ENCODE data around the gene GOLGA6L10. TPM values are rescaled to one million over a fixed set of nuclear protein-coding genes. Genes with fewer than 3 reads are reported as not detected.
"Not testable (repeated sequence)": the region's sequence is repeated elsewhere in the genome, so short reads cannot be mapped to it uniquely, and the experiment has no call there.

The GOLGA6L10 gene, protein sequence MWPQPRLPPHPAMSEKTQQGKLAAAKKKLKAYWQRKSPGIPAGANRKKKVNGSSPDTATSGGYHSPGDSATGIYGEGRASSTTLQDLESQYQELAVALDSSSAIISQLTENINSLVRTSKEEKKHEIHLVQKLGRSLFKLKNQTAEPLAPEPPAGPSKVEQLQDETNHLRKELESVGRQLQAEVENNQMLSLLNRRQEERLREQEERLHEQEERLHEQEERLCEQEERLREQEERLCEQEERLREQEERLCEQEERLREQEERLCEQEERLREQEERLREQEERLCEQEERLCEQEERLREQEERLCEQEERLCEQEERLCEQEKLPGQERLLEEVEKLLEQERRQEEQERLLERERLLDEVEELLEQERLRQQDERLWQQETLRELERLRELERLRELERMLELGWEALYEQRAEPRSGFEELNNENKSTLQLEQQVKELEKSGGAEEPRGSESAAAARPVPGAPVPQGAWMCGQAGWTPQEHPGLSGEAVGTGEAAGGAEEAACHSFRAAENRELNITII
- 1 to 10 TPM; 1.2 to 2.7 (median 1.8) TPM for total RNA-seq
- total RNA-seq (2013): 3.2 TPM

DNA sequence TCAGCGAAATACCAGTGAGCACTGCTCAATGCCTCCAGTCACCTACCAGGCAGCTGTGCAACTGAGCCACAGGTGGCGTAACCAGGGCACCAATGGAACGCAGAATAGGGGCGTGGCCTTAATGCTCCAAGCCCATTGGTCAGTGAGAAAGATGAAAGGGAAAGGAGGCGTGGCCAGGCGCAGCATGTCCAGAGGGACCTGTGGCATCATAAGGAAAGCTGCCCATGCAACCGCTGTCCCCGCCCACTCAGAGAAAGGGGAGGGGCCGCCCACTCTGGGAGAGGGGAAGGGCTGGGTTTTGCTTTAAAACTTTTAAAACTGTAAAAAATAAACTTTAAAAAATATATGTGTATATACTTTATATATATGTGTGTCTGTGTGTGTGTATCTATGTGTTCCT lies at the start of gene GOLGA6L10:
Gene GOLGA6L10, minus strand, starts transcription at position 101 of the 400 bp plus-strand sequence. Its CDS starts 100 bp downstream, at position 1.
- H3K27me3 ChIP-seq (ENCODE audit: control insufficient read depth, insufficient read depth, low read length); H3K36me3 ChIP-seq (ENCODE audit: control insufficient read depth, insufficient read depth, low read length); H3K4me1 ChIP-seq (ENCODE audit: control insufficient read depth, insufficient read depth, low read length); H3K9me3 ChIP-seq (ENCODE audit: control insufficient read depth, insufficient read depth, low read length); H3K4me1 Mint-ChIP-seq; H3K4me3 Mint-ChIP-seq; DNase-seq; H3K36me3 Mint-ChIP-seq; ATAC-seq; H3K4me3 ChIP-seq (ENCODE audit: low read length); H3K9me3 Mint-ChIP-seq; intact Hi-C loops (cut with micrococcal nuclease); H3K27me3 Mint-ChIP-seq (ENCODE audit: low read depth in 2 of 2); H3K27ac ChIP-seq (ENCODE audit: low read length); H3K27ac Mint-ChIP-seq: not testable (repeated sequence)
- no CpG with 5 or more reads among the region's 9 CpGs for WGBS (ENCODE audit: insufficient coverage)

DNA sequence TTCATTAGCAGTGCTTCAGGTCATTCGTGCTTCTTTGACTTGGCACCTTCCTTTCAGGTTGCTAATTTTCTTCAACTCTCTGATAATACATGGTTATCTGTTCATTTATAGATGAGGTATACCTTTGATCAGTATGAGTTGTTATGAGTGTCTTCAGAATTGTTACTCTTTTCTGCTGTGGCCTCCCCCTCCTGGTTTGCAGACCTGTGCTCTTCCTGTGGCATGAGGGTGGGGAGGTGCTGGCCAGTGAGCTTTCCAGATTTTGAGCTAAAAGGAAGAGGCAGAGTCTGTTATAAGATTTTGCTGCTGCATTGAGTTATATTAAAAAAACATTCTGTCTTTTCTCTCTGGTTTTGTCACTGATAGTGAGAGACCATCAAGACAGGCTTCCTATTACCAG lies 49.5 kb upstream of the GOLGA6L10 start:
- Mint-ChIP-seq H3K9me3 (no peaks in the 10 kb centered on the region), H3K4me3 (no peak overlapping the region), H3K36me3 (no peaks in the 10 kb centered on the region), H3K27ac (no peak overlapping the region), H3K27me3 (ENCODE audit: low read depth in 2 of 2) (no peaks in the 10 kb centered on the region), H3K4me1 (peaks cover 10 to 11% of the 10 kb centered on the region in 2 donors)
- ATAC-seq: no peak
- Histone ChIP-seq H3K9me3 (ENCODE audit: control insufficient read depth, insufficient read depth, low read length) (no peaks in the 10 kb centered on the region), H3K4me3 (ENCODE audit: low read length) (no peak overlapping the region), H3K4me1 (ENCODE audit: control insufficient read depth, insufficient read depth, low read length) (peaks cover 3% of the 10 kb centered on the region), H3K27ac (ENCODE audit: low read length) (no peak overlapping the region), H3K27me3 (ENCODE audit: control insufficient read depth, insufficient read depth, low read length) (no peaks in the 10 kb centered on the region), H3K36me3 (ENCODE audit: control insufficient read depth, insufficient read depth, low read length) (no peaks in the 10 kb centered on the region)
- TF ChIP-seq, protein P1, sequence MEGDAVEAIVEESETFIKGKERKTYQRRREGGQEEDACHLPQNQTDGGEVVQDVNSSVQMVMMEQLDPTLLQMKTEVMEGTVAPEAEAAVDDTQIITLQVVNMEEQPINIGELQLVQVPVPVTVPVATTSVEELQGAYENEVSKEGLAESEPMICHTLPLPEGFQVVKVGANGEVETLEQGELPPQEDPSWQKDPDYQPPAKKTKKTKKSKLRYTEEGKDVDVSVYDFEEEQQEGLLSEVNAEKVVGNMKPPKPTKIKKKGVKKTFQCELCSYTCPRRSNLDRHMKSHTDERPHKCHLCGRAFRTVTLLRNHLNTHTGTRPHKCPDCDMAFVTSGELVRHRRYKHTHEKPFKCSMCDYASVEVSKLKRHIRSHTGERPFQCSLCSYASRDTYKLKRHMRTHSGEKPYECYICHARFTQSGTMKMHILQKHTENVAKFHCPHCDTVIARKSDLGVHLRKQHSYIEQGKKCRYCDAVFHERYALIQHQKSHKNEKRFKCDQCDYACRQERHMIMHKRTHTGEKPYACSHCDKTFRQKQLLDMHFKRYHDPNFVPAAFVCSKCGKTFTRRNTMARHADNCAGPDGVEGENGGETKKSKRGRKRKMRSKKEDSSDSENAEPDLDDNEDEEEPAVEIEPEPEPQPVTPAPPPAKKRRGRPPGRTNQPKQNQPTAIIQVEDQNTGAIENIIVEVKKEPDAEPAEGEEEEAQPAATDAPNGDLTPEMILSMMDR (IDR thresholded peaks at IDR 0.05): no peak
- no peak for DNase-seq
- no CpG with 5 or more reads among the region's 1 CpG for WGBS (ENCODE audit: insufficient coverage)
- intact Hi-C loops (cut with micrococcal nuclease): no loop called here

DNA sequence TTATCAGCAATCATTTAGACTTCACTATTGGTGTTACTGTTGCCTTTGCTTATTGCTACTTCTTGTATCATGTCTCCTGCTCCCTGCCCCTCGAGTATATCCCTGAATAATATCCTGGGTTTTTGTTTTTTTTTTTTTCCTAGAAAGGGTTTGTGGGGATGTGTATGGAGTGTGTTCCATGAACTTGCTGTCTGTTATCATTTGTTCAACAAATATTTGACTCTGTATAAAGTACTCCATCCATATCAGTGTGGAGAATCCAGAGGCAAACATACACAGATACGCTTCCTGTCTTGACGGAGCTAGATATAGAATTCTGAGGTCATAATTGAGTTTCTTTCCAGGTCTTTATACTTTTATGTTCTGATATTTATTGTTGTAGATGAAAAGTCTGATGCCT lies 48.5 kb upstream of the GOLGA6L10 start:
- Histone ChIP-seq H3K9me3 (ENCODE audit: control insufficient read depth, insufficient read depth, low read length) (no peaks in the 10 kb centered on the region), H3K27me3 (ENCODE audit: control insufficient read depth, insufficient read depth, low read length) (no peaks in the 10 kb centered on the region), H3K27ac (ENCODE audit: low read length) (no peak overlapping the region), H3K4me3 (ENCODE audit: low read length) (no peak overlapping the region), H3K36me3 (ENCODE audit: control insufficient read depth, insufficient read depth, low read length) (no peaks in the 10 kb centered on the region), H3K4me1 (ENCODE audit: control insufficient read depth, insufficient read depth, low read length) (peaks cover 3% of the 10 kb centered on the region)
- Mint-ChIP-seq H3K27me3 (ENCODE audit: low read depth in 2 of 2) (no peaks in the 10 kb centered on the region), H3K4me1 (peaks cover 10 to 11% of the 10 kb centered on the region in 2 donors), H3K36me3 (no peaks in the 10 kb centered on the region), H3K9me3 (no peaks in the 10 kb centered on the region), H3K4me3 (no peak overlapping the region), H3K27ac (no peak overlapping the region)
- ATAC-seq (no peak), DNase-seq (no peak)
- TF ChIP-seq, protein P1 (IDR thresholded peaks at IDR 0.05): no peak
- 100% methylated on average over 3 of the region's 3 CpGs for WGBS (ENCODE audit: insufficient coverage)
- intact Hi-C loops (cut with micrococcal nuclease): no loop called here

DNA sequence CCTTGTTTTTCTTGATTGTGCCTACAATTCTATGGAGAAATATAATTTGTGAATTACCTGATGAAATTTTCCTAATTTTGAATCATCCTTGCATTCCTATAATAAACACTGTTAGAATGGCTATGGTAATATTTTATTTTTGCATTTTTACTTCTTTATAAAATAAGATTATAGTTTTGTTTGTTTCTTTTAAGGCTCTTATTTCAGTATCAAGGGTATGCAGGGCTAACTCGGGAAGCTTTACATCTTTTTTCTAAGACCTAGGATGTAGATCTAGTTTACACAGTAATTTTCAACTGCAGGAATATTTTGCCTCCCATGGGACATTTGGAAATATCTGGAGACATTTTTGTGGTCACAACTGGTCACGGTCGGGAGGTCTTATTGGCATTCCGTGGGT lies 46.5 kb upstream of the GOLGA6L10 start:
- H3K4me1 Mint-ChIP-seq: peaks cover 10 to 11% of the 10 kb centered on the region in 2 donors
- H3K36me3 Mint-ChIP-seq; H3K4me3 Mint-ChIP-seq; H3K9me3 ChIP-seq (ENCODE audit: control insufficient read depth, insufficient read depth, low read length); H3K27me3 ChIP-seq (ENCODE audit: control insufficient read depth, insufficient read depth, low read length); H3K4me1 ChIP-seq (ENCODE audit: control insufficient read depth, insufficient read depth, low read length); H3K27me3 Mint-ChIP-seq (ENCODE audit: low read depth in 2 of 2); ATAC-seq; H3K9me3 Mint-ChIP-seq; H3K36me3 ChIP-seq (ENCODE audit: control insufficient read depth, insufficient read depth, low read length); intact Hi-C loops (cut with micrococcal nuclease); H3K27ac Mint-ChIP-seq; H3K27ac ChIP-seq (ENCODE audit: low read length); H3K4me3 ChIP-seq (ENCODE audit: low read length); DNase-seq: not testable (repeated sequence)
- no CpG with 5 or more reads among the region's 4 CpGs for WGBS (ENCODE audit: insufficient coverage)
